HG03196 (cell line): ENCODE measurements around the gene PPP1R13L.
"Not testable (repeated sequence)": the region's sequence is repeated elsewhere in the genome, so short reads cannot be mapped to it uniquely, and the experiment has no call there.

Experiments
- ATAC-seq: cut with Tn5 transposase; IDR thresholded peaks from one replicate; pipeline ENCODE4 v1.9.1; 2021; ENCODE audit not compliant: unreplicated experiment

PPP1R13L gene

DNA sequence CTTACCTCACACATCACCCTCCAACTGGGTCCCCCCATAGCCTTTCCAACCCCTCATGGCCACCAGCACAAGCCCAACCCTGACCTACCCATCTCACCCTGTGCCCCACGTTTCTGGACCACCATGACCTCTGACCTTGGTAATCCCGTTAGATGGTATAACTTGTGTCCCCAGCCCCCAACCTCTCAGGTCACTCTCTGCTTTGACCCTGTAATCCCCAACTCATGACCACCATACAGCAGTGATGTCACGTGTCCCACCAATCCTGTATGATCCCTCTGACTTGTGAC lies 55.8 kb downstream of the PPP1R13L start:
- no peak for ATAC-seq

DNA sequence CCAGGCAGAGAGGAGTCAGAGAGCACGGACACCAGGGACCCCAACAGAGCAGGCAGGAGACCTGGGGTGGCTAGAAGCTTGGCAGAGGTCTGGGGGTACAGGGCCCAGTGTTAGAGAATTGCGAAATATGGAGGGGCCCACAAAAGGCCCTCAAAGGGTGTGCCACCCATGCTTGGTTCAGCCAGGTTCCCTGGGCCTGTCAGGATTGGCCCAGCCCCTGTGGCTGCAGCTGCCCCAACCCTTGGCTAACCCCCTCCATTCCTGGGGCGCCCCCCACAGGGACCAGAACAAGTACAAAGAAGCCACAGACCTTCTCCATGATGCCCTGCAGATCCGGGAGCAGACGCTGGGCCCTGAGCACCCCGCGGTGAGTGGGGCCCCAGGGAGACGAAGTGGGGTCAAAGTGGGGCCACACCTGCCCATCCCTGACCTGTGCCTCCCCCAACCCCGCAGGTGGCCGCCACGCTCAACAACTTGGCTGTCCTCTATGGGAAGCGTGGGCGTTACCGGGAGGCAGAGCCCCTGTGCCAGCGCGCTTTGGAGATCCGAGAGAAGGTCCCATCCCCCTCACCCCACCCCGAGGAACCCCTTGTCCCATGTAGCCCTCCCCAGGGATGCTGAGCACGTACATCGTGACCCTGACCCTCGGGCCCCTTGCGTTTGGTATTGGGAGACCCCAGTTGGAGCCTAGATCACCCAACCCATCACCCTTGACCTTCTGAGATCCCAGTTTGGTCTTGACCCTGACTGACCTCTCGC lies 56.3 kb downstream of the PPP1R13L start:
- no peak for ATAC-seq

- ATAC-seq, result no peak
These were observed 57.1 kb downstream of the PPP1R13L start for GRCh38 chr19:45347570-45348366.

GRCh38 chr19:45346449-45346848 lies 58.4 kb downstream of the PPP1R13L start:
- ATAC-seq, result no peak

- no peak for ATAC-seq
These were observed 59.4 kb downstream of the PPP1R13L start for GRCh38 chr19:45345506-45345860.

DNA sequence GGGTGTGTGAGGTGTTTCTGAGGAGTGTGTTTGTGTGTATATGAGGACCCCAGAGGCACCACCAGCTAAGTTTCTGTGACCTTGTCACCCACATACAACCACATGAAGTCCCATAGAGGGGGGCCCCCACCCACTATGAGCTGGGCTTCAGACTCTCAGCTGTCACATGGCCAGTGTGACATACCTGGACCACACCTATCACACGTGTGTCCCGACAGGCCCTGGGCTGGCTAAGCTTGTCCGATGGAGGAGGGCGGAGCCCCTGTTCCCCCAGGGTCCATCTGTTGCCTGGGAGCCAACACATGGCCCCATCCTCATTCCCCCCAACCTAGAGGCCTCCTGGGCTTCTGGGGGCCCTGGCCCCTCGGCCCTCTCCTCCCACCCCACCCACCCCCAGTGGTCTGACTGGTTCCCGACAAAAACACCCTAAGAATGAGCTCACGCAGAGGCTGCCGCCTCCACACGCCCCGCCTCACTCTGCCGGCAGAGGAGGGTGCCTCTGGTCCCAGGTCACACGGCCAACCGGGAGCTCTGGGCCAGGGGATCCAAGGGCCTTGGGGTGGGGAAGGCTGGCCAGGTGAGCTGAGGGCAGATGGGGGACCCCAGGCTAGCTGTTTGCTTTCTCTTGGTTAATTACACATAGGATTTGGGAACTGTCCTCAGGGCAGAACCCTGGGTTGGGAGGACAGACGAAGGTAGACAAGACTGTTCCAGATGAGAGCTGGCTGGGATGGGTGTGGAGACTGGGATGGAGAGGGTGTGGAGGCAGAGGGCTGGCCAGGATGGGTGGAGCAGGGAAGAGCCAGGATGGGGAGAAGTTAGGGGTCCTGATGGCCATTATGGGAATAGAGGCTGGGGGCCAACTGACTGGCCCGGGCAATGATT lies 60.0 kb downstream of the PPP1R13L start:
- ATAC-seq, result no peak

DNA sequence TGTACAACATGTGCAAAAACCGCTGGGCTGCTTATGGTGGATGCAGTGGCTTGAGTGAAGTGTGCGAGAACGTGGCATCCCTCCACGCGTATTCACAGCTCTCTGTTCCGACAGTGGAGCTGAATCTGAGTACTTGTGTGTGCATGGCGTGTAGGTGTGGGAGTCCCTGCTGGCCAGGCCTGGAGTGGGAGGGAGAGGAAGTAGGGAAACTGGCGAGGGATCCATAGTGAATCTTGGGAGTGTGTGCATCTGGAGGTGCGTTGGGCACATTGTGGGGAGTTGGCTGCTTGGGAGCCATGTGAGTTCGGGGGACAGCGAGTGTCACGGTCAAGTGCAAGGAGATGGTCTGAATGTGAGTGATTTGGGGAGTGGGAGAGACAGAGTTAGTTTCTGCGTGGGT lies 62.0 kb downstream of the PPP1R13L start:
- no peak for ATAC-seq

GRCh38 chr19:45340899-45341453 lies 63.9 kb downstream of the PPP1R13L start:
- ATAC-seq, result no peak

GRCh38 chr19:45340232-45340898 lies 64.5 kb downstream of the PPP1R13L start, which contains the start of gene KLC3:
KLC3 (plus strand) TSS chr19:45340750; CDS start chr19:45345542, 4,792 bp downstream.
- no peak for ATAC-seq

GRCh38 chr19:45339629-45340028 lies 65.2 kb downstream of the PPP1R13L start:
- ATAC-seq, result no peak

DNA sequence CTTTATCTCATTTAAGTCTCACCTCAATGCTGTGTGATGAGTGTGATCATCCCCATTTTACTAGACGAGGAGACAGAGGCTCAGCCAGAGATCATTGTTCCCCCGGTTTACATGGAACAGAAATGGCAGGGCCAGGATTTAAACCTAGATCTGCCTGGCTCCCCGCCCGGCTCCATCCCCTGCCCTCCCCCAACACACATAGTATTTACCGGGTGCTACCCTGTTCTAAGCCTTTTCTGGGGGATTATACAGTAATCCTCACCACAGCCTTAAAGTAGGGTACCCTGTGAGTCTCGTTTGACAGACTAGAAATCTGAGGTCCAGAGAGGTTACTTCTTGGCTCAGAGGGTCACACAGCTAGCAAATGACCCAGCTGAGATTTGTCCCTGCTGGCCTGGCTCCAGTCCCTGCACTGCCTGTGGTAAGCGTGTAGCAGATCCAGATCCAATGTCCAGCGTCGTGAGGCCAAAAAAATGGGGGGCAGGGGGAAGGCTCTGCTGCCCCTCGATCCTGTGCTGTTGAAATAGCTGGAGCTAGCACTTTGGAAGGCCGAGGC lies 68.1 kb downstream of the PPP1R13L start:
- ATAC-seq, result no peak

- ATAC-seq, result not testable (repeated sequence)
These were observed 70.0 kb downstream of the PPP1R13L start for GRCh38 chr19:45334881-45335280.

DNA sequence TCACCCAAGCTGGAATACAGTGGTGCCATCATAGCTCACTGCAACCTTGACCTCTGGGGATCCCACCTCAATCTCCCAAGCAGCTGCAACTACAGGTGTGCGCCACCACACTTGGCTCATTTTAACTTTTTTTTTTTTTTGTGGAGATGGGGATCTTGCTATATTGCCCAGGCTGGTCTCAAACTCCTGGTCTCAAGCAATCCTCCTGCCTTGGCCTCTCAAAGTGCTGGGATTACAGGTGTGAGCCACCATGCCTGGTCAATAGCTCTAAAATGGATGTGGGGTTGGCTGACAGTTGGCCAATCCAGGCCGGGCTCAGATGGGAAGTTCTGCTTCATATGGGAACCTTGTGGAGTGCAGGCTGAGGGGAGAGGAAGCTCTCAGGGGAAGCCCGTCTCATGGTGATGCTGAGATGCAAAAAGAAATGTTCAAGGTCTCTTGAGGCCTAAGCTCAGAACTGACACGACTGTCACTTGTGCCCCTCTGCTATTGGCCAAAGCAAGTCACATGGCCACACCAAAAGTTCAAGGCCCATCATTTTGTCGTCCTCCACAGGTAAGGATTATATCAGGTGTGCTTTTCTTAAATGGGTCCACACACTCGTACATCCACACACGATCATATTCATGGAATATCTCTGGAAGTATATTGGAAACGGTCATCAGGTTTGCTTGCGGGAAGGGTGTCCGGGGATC lies 71.1 kb downstream of the PPP1R13L start:
- ATAC-seq, result no peak

GRCh38 chr19:45331411-45331810 lies 73.5 kb downstream of the PPP1R13L start:
- no peak for ATAC-seq
